ENCODE measurements around the gene PTPRM.

The PTPRM gene

DNA sequence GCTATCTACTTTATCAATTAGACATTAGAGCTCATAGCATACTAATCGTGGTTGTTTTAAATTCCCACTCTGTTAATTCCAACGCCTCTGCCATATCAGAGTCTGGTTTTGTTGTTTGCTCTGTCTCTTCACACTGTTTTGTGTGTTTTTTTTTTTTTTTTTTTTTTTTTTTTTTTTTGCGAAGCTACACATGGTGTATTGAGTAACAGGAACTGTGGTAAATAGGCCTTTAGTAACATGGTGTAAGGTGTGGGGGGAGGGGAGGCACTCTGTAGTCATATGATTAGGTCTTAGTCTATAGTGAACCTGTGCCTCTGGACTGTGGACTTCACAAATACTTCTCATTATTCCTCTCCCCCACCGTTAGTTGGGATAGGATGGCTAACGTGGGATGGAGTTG is 671.4 kb downstream of the PTPRM start:
- DNase-seq (ENCODE audit: low spot score), result no peak

DNA sequence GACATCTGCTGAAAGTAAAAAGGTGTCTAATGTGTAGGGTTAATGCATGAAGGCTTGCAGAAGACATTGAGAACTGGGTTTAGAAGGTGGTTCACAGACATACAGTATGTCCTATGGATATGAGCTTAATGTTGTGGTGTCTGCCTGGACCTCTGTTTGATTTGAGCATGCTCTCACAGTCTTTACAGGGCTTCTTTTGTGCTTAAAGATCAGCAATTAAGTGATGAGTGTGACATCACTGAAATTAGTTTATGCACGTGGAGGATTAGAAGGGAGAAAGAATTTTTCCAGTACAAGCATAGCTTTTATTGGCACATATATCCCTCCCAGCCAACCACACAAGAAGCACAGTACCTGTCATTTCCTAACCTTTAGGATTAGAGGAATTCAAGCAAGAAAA is 674.6 kb downstream of the PTPRM start:
- DNase-seq (ENCODE audit: low spot score), result no peak

DNA sequence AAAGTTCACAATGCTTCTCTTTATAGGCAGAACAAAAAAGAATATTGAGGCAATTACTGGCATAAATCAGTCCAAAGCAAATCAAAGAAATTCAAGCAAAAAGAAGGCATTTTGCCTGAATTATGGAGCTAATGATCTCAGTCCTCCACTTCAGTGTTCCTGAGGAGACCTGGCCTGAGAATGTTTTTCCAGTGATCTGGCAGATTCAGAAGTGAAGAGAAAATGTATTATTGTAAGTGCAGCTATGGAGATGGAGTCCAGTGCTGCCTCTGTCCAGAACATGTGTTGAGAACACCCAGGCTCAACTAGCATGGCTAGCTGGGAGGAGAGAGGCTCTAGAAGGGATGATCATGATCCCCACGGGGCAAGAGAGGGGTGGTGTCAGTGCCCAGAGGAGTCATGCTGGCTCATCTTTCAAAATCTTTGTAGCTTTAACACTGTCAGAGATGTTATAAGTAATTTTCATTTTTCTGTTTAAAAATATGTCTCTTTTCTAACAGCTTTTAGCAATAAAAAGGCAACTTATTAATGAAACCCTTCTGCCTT is 675.1 kb downstream of the PTPRM start:
- no peak for DNase-seq (ENCODE audit: low spot score)

DNA sequence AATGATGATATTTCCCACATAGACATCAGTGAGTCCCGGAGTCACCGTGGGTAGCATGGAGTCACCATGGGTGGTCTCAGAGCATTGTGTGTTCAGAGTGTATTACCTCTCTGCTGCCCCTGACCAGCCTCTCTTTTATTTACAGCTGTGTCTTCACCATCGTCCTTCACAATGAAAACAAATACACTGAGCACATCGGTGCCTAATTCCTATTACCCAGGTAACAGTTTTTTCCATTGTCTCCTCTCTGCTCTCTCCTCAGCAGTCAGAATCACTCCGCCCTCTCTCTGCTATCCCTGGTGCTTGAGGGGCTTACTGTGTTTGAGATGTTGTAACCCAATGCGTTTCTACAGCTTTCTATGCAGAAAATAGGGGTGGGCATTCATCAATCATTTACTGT is 680.6 kb downstream of the PTPRM start:
- no peak for DNase-seq (ENCODE audit: low spot score)

DNA sequence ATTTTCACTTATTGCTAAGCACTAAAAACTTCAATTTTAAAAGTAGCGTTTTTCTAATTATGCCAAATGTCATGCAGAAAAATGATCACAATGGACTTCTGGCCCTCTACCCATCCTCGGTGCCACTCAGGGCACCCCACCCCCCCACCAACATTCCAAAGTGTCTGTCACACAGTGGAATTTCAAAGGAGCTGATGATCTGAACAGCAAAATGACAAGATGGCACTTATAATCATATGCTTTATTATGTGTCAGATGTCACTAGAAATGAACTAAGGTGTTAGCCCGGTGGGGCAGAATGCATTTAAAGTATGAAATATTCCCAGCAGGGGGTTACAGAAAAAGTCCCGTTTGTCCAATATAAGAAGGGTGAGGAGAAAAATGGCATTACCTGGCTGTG is 681.5 kb downstream of the PTPRM start:
- no peak for DNase-seq (ENCODE audit: low spot score)

DNA sequence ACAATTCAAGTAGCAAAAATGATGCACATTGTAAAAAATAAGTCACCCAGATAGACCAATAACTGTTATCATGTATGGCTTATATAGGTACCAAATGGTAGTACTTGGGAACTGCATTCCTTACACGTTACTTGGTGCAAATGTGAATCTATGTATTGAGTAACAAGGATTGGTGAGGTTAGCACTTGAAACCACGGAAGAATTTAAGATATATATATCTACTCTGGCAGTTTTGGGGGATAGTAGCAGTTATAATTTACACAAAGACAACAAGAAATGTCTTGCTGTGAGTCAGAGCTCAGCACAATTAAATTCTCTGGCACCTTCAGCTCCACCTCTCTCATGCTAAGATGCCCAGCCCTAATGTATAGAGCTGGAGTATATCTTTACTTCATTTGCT is 682.7 kb downstream of the PTPRM start:
- no peak for DNase-seq (ENCODE audit: low spot score)

DNA sequence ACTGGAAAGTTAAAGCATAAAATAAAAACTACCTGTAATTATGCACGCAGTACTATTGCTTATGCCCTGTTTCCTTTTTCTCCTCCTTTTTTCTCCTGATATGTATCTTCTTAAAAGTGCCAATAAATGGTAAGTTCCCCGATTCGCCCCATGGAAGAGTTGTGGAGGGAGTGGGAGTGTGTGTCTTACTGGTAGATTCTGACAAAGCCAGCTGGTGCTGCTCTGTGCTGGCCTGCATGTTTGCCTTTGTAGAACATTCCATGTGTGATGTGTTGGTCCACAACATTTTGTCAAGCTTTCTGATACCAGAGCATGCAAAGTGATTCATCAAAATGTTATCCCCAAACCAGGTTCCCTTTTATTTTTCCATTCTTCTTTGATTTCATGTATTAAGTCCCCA is 685.3 kb downstream of the PTPRM start:
- no peak for DNase-seq (ENCODE audit: low spot score)

DNA sequence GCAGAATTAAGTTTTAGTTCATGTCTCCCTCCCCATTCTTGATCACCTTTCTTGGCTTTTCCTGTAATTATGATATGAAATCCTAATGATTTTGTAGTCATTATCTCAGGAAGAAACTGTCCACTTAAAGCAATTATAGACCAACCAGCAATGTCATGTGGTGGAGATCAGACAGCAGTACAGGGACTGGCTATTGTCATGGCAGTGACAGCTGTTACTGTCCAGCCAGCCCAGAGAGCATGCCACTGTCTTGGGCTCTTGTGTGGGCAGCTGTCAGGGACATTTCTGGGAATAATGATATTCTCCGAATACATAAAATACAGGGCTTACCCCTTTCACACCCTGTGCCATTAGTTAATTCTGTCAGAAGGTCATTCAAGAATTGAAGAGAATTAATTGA is 686.8 kb downstream of the PTPRM start:
- DNase-seq (ENCODE audit: low spot score), result no peak

DNA sequence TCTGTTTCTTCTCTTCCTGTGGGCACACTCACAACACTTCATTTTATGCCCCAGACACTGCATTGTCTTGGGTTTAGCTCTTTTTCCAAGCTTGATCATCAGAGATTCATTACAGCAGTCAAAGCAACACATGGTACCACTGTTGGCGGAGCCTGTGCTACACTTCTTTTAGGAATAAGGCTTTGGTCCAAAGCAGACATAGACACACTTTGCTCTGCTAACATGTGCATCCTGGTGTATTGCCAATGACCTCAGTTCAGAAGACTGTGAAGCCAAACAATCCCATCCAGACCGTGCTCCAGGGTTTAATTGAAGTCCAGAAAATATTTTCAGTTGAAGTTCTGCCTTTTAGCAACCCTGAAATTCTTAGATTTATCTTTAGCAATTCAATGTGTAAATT is 687.5 kb downstream of the PTPRM start:
- no peak for DNase-seq (ENCODE audit: low spot score)

DNA sequence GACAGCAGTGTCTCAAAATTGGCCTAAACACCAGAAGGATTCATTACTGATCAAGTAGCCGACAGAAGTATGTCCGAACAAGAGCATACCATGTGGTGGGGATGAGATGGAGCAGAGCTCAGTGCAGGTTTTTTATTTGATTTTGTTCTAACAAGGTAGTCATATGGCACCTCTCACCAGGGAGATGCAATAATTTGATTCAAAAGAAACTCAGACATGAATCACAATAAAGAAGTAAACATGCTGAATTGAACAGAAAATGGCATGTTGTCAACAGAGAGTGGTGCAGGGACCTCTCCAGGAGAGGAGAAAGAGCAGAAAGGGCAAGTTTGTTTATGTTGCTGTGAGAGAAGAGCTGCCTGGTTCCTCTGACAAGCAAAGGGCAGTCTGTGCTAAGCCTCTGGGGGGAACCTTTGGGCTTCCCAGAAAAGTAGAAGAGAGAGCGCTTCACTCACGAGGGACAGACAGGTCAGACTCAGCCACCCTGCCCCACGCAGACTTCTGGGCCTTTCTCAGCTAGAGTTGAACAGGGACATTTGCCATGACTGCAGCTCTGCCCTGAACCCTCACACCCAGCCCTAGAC is 690.8 kb downstream of the PTPRM start:
- no peak for DNase-seq (ENCODE audit: low spot score)

DNA sequence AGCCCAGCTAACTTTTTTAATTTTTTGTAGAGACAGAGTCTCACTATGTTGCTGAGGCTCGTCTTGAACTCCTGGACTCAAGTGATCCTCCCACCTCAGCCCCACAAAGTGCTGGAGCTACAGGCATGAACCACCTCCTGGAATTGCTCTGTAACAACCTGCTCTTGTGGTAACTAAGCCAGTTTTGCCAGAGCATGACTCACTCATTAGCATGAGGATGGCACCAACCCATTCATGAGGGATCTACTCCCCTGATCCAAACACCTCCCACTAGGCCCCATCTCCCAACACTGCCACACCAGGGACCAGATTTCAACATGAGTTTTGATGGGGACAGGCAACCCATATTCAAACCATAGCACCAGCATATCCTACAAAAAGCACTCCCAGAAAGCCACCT is 693.2 kb downstream of the PTPRM start:
- DNase-seq (ENCODE audit: low spot score), result peak; percentile 28

DNA sequence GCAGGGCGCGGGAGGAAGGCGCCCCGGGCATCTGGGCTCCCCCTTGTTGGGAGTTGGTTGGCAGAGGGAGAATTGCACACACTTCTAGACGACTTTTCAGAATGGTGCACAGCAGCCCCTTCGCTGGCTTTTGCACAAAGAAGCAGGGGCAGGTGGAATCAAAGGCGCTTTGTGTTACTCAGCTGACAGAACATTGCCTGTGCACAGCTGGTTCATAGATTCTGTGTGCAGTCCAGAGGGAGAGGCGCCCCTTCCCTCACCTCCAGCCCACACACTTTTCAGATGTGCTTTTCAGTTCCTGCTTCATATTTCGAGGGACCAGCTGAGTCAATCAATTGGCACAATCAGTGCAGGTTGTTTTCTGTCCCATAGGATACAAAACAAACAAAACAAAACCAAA is 693.7 kb downstream of the PTPRM start:
- DNase-seq (ENCODE audit: low spot score), result peak; percentile 11

DNA sequence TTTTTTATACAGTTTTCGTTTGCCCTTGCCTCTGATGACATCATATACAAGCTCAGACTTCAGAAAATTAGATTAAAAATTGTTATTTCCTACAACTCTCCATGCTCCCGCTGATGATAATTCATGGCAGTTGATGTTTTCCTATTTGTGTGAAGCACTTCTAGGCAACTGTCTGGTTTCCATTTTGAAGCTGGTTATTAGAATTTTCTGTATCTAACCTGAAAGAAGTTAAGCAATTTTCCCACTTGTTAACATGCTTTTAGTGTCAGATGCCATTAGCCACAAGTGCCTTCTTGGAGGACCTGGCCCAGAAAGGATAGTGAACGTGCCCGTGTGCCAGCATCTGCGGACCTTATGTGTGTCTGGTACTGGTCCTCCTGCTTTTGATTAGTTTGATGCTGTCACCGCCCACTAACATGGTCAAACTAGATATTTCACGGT is 694.6 kb downstream of the PTPRM start:
- no peak for DNase-seq (ENCODE audit: low spot score)

DNA sequence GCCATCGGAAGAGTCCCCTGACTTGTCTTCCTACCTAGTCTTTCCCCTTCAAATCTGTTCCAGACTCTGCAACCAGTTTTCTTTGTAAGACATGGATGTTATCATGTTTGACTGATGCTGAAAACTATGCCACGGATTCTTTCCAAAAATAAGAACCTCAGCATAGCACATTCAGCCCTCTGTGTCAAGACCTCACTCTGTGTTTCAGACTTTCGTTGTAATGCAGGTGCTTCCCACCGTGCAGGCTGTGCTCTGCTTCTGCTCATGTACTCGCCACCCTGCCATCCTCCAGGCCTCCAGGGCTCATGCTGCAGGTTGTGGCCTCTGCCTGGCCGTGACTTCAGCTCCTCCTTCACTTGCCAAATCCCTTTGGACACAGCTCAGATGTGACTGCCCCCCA is 695.1 kb downstream of the PTPRM start:
- DNase-seq (ENCODE audit: low spot score), result no peak

DNA sequence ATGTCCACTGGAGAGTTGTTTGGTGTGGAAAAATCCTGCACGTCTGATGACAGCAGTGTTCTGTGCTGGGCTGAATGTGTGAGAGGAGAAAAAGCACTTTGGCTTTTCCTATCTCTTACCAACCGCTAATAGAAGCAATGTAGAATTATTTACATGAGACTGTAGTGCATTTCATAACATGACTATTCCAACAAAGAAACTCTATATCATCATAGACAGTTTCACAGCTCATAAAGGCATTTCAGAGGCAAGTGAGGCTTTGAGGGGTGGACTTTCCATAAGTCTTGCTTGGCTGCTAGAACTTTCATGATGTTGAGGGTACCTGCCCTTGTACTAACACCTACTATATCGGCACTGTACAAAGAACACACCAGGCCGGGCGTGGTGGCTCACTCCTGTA is 697.0 kb downstream of the PTPRM start:
- DNase-seq (ENCODE audit: low spot score), result no peak

DNA sequence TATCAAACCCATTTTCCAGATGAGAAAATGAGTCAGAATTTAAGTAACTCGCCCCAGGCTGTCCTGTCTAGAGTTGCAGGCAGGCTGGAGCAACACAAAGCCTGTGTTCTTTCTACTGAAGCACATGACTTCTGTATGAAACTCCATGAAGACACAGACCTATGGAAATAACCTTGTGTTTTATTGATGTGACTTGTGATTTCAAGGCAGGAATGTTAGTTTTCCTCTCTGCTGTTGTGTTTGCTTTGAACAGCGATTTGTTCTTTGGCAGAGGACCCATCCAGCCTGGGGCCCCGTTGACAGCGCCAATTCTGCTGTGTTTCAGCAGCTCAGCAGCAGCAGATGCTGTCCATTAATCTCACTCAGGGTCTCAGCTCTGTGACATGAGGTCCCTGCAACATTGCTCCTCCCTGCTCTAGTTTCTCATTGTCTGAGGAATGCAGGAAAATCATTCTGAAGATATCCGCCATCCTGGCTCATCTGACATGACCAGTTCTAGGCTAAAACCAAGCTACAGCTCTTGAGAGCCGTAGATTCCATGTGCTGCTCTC is 697.8 kb downstream of the PTPRM start:
- no peak for DNase-seq (ENCODE audit: low spot score)

DNA sequence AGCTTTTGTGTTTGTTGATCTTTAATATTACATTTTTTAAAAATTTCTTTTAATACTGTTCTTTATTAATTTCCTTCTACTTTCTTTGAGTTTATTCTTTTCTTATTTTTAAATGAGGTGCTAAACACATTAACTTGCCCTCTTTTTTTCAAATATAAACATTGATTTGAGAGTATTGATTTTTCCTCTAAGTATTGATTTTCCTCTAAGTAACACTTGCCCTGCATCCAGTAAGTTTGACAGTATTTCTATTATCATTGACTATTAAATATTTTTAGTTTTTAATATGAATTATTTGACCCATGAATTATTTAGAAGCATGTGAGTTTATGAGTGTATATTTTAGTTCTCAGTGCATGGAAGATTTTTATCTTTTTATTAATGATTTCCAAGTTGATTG is 705.1 kb downstream of the PTPRM start:
- no peak for DNase-seq (ENCODE audit: low spot score)

DNA sequence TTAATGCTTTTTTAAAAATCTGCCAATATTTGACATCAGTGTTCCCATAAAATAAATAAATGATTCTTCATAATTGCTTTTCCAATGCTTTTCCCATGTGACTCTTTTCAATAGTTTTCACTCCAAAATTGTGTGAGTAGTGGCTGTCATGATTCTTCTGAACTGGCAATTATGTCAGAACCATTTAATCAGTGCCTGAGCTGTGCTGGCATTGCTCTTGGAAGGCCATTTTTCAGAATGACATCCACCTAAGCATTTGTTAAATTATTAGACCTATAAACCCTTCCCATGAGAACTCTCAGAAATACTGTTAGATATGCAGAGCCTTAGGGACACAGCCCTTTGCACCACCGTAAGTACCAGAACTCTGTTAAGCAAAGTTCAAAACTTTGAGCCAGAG is 707.3 kb downstream of the PTPRM start:
- DNase-seq (ENCODE audit: low spot score), result no peak

DNA sequence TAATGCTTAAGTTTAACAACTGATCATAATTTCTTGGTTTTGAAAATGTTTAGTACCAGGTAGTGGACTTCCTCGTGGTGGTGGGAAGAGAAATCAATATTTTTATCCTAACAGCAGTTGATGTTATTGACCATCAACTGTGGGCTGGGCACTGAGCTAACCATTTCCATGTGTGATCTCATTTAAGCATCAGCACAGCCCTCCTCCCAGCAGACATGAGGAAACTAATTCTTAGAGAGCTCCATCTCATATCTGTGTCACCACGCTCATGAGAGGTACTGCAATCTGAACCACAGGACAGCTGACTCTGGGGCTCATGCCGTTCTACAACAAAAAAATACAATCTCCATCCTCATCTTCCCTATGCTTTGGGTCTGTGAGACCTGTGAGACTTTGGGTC is 709.3 kb downstream of the PTPRM start:
- DNase-seq (ENCODE audit: low spot score), result no peak

DNA sequence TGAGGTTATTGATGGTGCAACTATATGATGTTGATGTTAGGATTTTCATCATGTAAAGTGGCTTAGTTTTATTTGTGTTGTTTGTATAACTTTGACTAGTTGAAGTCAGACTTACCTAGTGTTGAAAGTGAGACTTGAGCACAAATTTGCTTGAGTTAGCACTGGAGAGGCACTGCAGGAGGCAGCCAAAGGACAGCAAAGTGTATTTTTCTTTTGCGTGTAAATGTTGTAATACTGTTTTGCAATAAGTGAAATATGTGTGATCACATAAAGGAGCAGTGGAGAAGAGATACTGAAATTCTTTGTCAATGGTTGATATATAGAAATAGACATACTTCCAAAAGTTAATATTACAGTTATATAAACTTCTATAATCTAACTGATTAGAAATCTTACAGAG is 710.2 kb downstream of the PTPRM start:
- no peak for DNase-seq (ENCODE audit: low spot score)

DNA sequence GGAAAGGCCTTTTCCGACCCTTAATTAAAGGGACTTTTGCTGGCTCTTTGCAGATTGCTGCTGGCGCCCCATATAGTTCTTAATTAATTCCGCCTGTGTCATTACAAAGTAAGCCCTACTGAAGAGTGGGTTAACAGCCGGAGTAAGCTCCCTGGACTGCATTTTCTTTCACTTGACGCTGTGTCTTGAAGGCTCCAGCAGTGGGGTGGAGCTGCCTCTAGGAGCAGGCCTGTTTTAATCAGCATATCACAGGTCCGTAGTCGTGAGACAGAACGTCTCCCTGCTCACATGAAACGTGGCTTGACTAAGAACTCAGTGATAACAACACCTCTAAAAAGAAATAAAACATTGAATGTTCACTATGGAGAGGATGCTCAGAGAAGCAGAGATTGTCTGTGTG is 712.2 kb downstream of the PTPRM start:
- DNase-seq (ENCODE audit: low spot score), result no peak

DNA sequence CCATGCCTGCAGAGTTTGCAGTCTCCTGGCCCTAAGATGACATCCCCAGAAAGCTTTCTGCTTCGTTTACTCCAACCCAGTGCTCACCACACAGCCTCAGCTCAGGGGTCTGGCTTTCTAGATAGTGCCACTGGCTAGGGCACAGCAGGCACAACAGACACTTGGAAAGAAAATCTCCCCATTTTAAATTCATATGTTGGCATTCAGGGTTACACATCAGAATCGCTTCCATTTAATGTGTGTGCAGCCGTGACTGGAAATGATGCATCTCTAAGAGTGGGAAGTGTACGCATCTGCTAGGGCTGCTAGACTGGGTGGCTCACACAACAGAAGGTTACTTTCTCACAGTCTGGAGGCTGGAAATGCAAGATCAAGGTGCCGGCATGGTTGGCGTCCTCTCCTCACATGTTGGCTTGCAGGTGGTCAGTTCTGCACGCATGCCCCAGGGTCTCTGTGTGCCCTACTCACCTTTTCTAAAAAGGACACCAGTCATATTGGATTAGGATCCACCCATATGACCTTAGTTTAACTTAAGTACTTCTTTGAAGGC is 712.7 kb downstream of the PTPRM start:
- DNase-seq (ENCODE audit: low spot score), result no peak

DNA sequence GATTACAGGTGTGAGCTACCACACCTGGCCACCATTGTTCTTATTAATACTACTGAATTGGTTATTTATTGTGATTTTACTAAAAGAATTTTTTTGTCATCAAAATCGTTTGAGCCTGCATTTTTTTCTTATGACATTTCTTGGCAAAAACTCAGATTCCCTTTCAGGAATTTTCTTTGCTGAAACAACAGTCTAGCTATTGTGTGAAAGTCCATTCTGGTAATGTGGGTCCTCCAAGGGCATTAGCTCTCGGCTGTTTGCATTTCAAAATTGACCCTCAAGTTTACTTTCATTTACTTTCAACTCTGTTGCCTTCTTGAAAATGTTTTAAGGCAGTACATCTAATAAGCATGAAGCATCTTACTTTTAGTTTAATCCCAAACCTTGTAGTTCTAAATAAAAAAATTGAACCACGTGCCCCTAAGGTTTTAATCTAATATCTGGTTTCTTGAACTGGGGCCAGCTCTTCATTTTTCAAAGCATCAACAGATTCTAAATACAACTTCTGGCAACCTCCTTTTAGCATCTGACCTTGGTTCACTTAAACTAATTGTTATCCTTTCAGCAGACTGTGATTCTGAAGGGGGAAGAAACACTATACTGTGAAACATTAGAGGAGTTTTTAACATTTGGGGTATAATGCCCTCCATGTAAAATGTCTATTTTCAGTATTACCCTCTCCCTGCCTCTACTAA is 716.9 kb downstream of the PTPRM start:
- no peak for DNase-seq (ENCODE audit: low spot score)

All from globus pallidus (tissue), 1 donor.